ENCODE results near the gene IREB2. TPM values are rescaled to one million over a fixed set of nuclear protein-coding genes. Genes with fewer than 3 reads are reported as not detected.

IREB2 gene
- total RNA-seq, 6 donors from 2014 or later = 26.8 to 51.3 (median 40.8) TPM

DNA sequence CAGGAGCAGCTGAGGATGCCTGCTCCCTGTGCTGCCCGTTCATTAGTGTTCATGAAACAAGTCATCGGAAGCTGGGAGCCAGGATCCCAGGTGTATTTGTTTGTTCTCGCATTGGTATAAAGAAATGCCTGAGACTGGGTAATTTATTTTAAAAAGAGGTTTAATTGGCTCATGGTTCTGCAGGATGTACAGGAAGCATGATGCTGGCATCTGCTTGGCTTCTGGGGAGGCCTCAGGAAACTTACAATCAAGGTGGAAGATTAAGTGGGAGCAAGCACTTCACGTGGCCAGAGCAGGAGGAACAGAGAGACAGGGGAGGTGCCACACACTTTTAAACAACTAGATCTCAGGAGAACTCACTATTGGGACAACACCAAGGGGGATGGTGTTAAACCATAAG, 63.8 kb downstream of the IREB2 start:
- Histone ChIP-seq H3K36me3 (peaks cover 13 to 39% (median 19%) of the 10 kb centered on the region in 4 donors), H3K4me3 (no peak overlapping the region), H3K4me1 (peaks cover 0 to 4% (median under 1%) of the 10 kb centered on the region in 4 donors), H3K9me3 (no peaks in the 10 kb centered on the region), H3K27ac (no peak overlapping the region), H3K27me3 (no peaks in the 10 kb centered on the region)
- 74 to 95% methylated on average over 4 of the region's 4 CpGs for WGBS, 2 donors
- TF ChIP-seq POLR2AphosphoS5 (IDR thresholded peaks at IDR 0.05) (no peak), EP300 (IDR thresholded peaks at IDR 0.05) (no peak), POLR2A (IDR thresholded peaks at IDR 0.05) (no peak), CTCF (IDR thresholded peaks at IDR 0.05) (no peak)
- ATAC-seq (ENCODE audit: low FRiP score in 2 of 2) = no peak
- DNase-seq = no peak

DNA sequence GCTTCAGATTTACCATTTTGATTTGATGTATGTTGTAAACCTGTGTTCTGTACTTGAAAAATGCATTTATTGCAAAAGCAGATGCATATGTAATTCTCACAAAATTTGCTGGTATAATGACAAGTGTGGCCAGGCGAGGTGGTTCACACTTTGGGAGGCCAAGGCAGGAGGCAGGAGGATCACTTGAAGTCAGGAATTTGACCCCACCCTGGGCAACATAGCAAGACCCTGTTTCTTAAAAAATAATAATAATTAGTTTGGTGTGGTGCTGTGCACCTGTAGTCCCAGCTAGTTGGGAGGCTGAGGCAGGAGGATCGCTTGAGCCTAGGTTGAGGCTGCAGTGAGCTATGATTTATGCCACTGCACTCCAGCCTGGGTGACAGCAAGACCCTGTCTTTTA, 64.6 kb downstream of the IREB2 start:
- 93 to 98% methylated on average over 2 of the region's 2 CpGs for WGBS, 2 donors
- no peak for ATAC-seq (ENCODE audit: low FRiP score in 2 of 2)
- no peak overlapping the region for H3K27ac ChIP-seq
- H3K4me3 ChIP-seq = no peak overlapping the region
- peaks cover 13 to 31% (median 15%) of the 10 kb centered on the region in 4 donors for H3K36me3 ChIP-seq
- peaks cover 0 to 5% (median 1%) of the 10 kb centered on the region in 4 donors for H3K4me1 ChIP-seq
- H3K9me3 ChIP-seq = no peaks in the 10 kb centered on the region
- DNase-seq = no peak
- TF ChIP-seq CTCF (IDR thresholded peaks at IDR 0.05) (no peak), POLR2A (IDR thresholded peaks at IDR 0.05) (no peak), EP300 (IDR thresholded peaks at IDR 0.05) (no peak)
- H3K27me3 ChIP-seq = no peaks in the 10 kb centered on the region

- DNase-seq (peak; percentile 94 to 95), ATAC-seq (ENCODE audit: low FRiP score in 2 of 2) (peak; percentile 97 to 98)
- Histone ChIP-seq H3K27me3 (no peaks in the 10 kb centered on the region), H3K4me1 (peaks cover 7 to 14% (median 9%) of the 10 kb centered on the region in 4 donors), H3K27ac (peak within 1 kb of the TSS; percentile 13 to 75 (median 64)), H3K4me3 (peak within 1 kb of the TSS; percentile 68 to 93 (median 80)), H3K36me3 (no peaks in the 10 kb centered on the region), H3K9me3 (no peaks in the 10 kb centered on the region)
- 3 to 4% methylated on average over 27 to 32 of the region's 63 CpGs for WGBS, 2 donors
- TF ChIP-seq POLR2A (IDR thresholded peaks at IDR 0.05) (peak in 2 of 4 donors; percentile 20 to 56), CTCF (IDR thresholded peaks at IDR 0.05) (peak; percentile 20 to 59 (median 31)), POLR2AphosphoS5 (IDR thresholded peaks at IDR 0.05) (peak in 1 of 2 donors; percentile 47), EP300 (IDR thresholded peaks at IDR 0.05) (no peak)
Observed at GRCh38 chr15:78506971-78507830, 69.2 kb downstream of the IREB2 start, which contains the start of gene HYKK. HYKK (plus strand) TSS chr15:78507577; CDS start chr15:78513089, 5,512 bp downstream.

DNA sequence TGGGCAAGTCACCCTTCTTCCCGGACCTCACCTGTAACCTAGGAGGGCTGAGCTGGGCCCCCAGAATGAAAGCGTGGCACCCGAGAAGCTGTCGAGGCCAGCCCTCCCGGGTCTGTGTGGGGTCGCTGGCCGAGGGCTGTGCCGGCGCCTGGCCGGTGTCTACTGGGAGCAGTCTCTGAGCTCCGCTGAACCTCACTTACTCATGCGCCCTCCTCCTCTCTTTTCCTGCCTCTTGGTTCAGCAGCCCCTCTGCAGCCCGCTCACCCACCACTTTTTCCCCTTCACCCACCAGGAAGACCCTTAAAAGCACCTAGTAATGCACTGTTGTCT, 69.8 kb downstream of the IREB2 start:
- 1% methylated on average over 6 to 9 of the region's 13 CpGs for WGBS, 2 donors
- Histone ChIP-seq H3K27ac (peak overlapping the region; percentile 13 to 75 (median 64)), H3K27me3 (no peaks in the 10 kb centered on the region), H3K9me3 (no peaks in the 10 kb centered on the region), H3K4me1 (peaks cover 7 to 14% (median 9%) of the 10 kb centered on the region in 4 donors), H3K4me3 (peak overlapping the region; percentile 68 to 93 (median 80)), H3K36me3 (no peaks in the 10 kb centered on the region)
- TF ChIP-seq POLR2A (IDR thresholded peaks at IDR 0.05) = no peak
- no peak for TF ChIP-seq EP300 (IDR thresholded peaks at IDR 0.05)
- TF ChIP-seq POLR2AphosphoS5 (IDR thresholded peaks at IDR 0.05) = no peak
- TF ChIP-seq CTCF (IDR thresholded peaks at IDR 0.05) = no peak
- ATAC-seq (ENCODE audit: low FRiP score in 2 of 2) (peak; percentile 29 to 54), DNase-seq (no peak)

Measured in upper lobe of left lung (tissue), 6 donors.